Measurements from ENCODE around the gene MRAS. TPM values are rescaled to one million over a fixed set of nuclear protein-coding genes. Genes with fewer than 3 reads are reported as not detected.

The MRAS gene
- total RNA-seq, 2 experiments from 2014 or later: 0.16 to 0.54 TPM

GRCh38 chr3:138433892-138434275 is 85.5 kb downstream of the MRAS start:
- Mint-ChIP-seq H3K27ac (no peak overlapping the region), H3K4me1 (peaks cover 6% of the 10 kb centered on the region), H3K36me3 (no peaks in the 10 kb centered on the region), H3K27me3 (peaks cover 74% of the 10 kb centered on the region), H3K9me3 (no peaks in the 10 kb centered on the region), H3K4me3 (peak overlapping the region; percentile 67)
- no peak for DNase-seq

- no peak within 1 kb of the TSS for H3K27ac Mint-ChIP-seq
- peak within 1 kb of the TSS; percentile 67 for H3K4me3 Mint-ChIP-seq
Measured at GRCh38 chr3:138434276-138434874, 86.0 kb downstream of the MRAS start, which contains the start of gene ESYT3. Gene ESYT3 (plus strand): TSS chr3:138434616. CDS start chr3:138434799, 183 bp downstream.

GRCh38 chr3:138434875-138435772 is 86.7 kb downstream of the MRAS start:
- peak; percentile 10 for DNase-seq
- H3K4me3 Mint-ChIP-seq: peak overlapping the region; percentile 45
- H3K4me1 Mint-ChIP-seq: peaks cover 6% of the 10 kb centered on the region
- H3K27me3 Mint-ChIP-seq: peaks cover 69% of the 10 kb centered on the region
- H3K9me3 Mint-ChIP-seq: no peaks in the 10 kb centered on the region
- no peak overlapping the region for H3K27ac Mint-ChIP-seq
- no peaks in the 10 kb centered on the region for H3K36me3 Mint-ChIP-seq

More at GRCh38 chr3:138434276-138434874, 86.0 kb downstream of the MRAS start, which contains the start of gene ESYT3:
- H3K9me3 Mint-ChIP-seq: no peaks in the 10 kb centered on the region
- H3K36me3 Mint-ChIP-seq: no peaks in the 10 kb centered on the region
- peaks cover 74% of the 10 kb centered on the region for H3K27me3 Mint-ChIP-seq
- peaks cover 6% of the 10 kb centered on the region for H3K4me1 Mint-ChIP-seq
- DNase-seq: peak; percentile 78

- no peak for DNase-seq
- H3K4me3 Mint-ChIP-seq: peak overlapping the region; percentile 11
- no peaks in the 10 kb centered on the region for H3K36me3 Mint-ChIP-seq
- H3K4me1 Mint-ChIP-seq: peaks cover 6% of the 10 kb centered on the region
- no peaks in the 10 kb centered on the region for H3K9me3 Mint-ChIP-seq
- no peak overlapping the region for H3K27ac Mint-ChIP-seq
- peaks cover 67% of the 10 kb centered on the region for H3K27me3 Mint-ChIP-seq
Measured at GRCh38 chr3:138435840-138436239, 87.5 kb downstream of the MRAS start.

- H3K36me3 Mint-ChIP-seq: no peaks in the 10 kb centered on the region
- no peak overlapping the region for H3K4me3 Mint-ChIP-seq
- DNase-seq: no peak
- H3K9me3 Mint-ChIP-seq: no peaks in the 10 kb centered on the region
- H3K4me1 Mint-ChIP-seq: peaks cover 6% of the 10 kb centered on the region
- peaks cover 54% of the 10 kb centered on the region for H3K27me3 Mint-ChIP-seq
- H3K27ac Mint-ChIP-seq: no peak overlapping the region
Measured at GRCh38 chr3:138437281-138437680, 88.9 kb downstream of the MRAS start.

GRCh38 chr3:138438896-138439295 is 90.5 kb downstream of the MRAS start:
- no peak overlapping the region for H3K27ac Mint-ChIP-seq
- peaks cover 39% of the 10 kb centered on the region for H3K27me3 Mint-ChIP-seq

GRCh38 chr3:138439646-138440045 is 91.3 kb downstream of the MRAS start:
- H3K27me3 Mint-ChIP-seq: peaks cover 32% of the 10 kb centered on the region

More at GRCh38 chr3:138438896-138439295, 90.5 kb downstream of the MRAS start:
- Mint-ChIP-seq H3K4me3 (no peak overlapping the region), H3K4me1 (peaks cover 3% of the 10 kb centered on the region), H3K9me3 (no peaks in the 10 kb centered on the region), H3K36me3 (no peaks in the 10 kb centered on the region)
- no peak for DNase-seq

GRCh38 chr3:138440121-138440521 is 91.7 kb downstream of the MRAS start:
- no peak overlapping the region for H3K27ac Mint-ChIP-seq
- peaks cover 29% of the 10 kb centered on the region for H3K27me3 Mint-ChIP-seq
- no peak for DNase-seq
- H3K4me1 Mint-ChIP-seq: no peaks in the 10 kb centered on the region
- no peak overlapping the region for H3K4me3 Mint-ChIP-seq
- H3K36me3 Mint-ChIP-seq: no peaks in the 10 kb centered on the region
- no peaks in the 10 kb centered on the region for H3K9me3 Mint-ChIP-seq

More at GRCh38 chr3:138439646-138440045, 91.3 kb downstream of the MRAS start:
- Mint-ChIP-seq H3K4me3 (no peak overlapping the region), H3K27ac (no peak overlapping the region), H3K4me1 (no peaks in the 10 kb centered on the region), H3K36me3 (no peaks in the 10 kb centered on the region), H3K9me3 (no peaks in the 10 kb centered on the region)
- DNase-seq: no peak

GRCh38 chr3:138440596-138440995 is 92.2 kb downstream of the MRAS start:
- H3K27me3 Mint-ChIP-seq: peaks cover 25% of the 10 kb centered on the region
- H3K4me1 Mint-ChIP-seq: no peaks in the 10 kb centered on the region
- no peak overlapping the region for H3K4me3 Mint-ChIP-seq
- no peaks in the 10 kb centered on the region for H3K36me3 Mint-ChIP-seq
- no peak overlapping the region for H3K27ac Mint-ChIP-seq
- no peak for DNase-seq
- H3K9me3 Mint-ChIP-seq: no peaks in the 10 kb centered on the region

GRCh38 chr3:138441256-138441655 is 92.9 kb downstream of the MRAS start:
- no peak for DNase-seq
- Mint-ChIP-seq H3K9me3 (no peaks in the 10 kb centered on the region), H3K27me3 (peaks cover 18% of the 10 kb centered on the region), H3K36me3 (no peaks in the 10 kb centered on the region), H3K4me1 (no peaks in the 10 kb centered on the region), H3K4me3 (no peak overlapping the region), H3K27ac (no peak overlapping the region)

- no peaks in the 10 kb centered on the region for H3K36me3 Mint-ChIP-seq
- H3K27ac Mint-ChIP-seq: no peak overlapping the region
- DNase-seq: no peak
- no peaks in the 10 kb centered on the region for H3K4me1 Mint-ChIP-seq
- no peaks in the 10 kb centered on the region for H3K9me3 Mint-ChIP-seq
- H3K27me3 Mint-ChIP-seq: peaks cover 14% of the 10 kb centered on the region
- H3K4me3 Mint-ChIP-seq: no peak overlapping the region
Measured at GRCh38 chr3:138441742-138442141, 93.4 kb downstream of the MRAS start.

GRCh38 chr3:138442433-138442832 is 94.1 kb downstream of the MRAS start:
- Mint-ChIP-seq H3K4me3 (no peak overlapping the region), H3K9me3 (no peaks in the 10 kb centered on the region), H3K27ac (no peak overlapping the region), H3K4me1 (no peaks in the 10 kb centered on the region), H3K36me3 (no peaks in the 10 kb centered on the region), H3K27me3 (peaks cover 7% of the 10 kb centered on the region)
- DNase-seq: no peak

GRCh38 chr3:138443091-138443490 is 94.7 kb downstream of the MRAS start:
- H3K4me3 Mint-ChIP-seq: no peak overlapping the region
- DNase-seq: no peak
- no peaks in the 10 kb centered on the region for H3K4me1 Mint-ChIP-seq
- H3K27me3 Mint-ChIP-seq: peaks cover under 1% of the 10 kb centered on the region
- no peaks in the 10 kb centered on the region for H3K36me3 Mint-ChIP-seq
- no peak overlapping the region for H3K27ac Mint-ChIP-seq
- no peaks in the 10 kb centered on the region for H3K9me3 Mint-ChIP-seq

- H3K9me3 Mint-ChIP-seq: no peaks in the 10 kb centered on the region
- no peak overlapping the region for H3K27ac Mint-ChIP-seq
- no peaks in the 10 kb centered on the region for H3K4me1 Mint-ChIP-seq
- H3K4me3 Mint-ChIP-seq: no peak overlapping the region
- H3K27me3 Mint-ChIP-seq: no peaks in the 10 kb centered on the region
- no peak for DNase-seq
- H3K36me3 Mint-ChIP-seq: no peaks in the 10 kb centered on the region
Measured at GRCh38 chr3:138443521-138444503, 95.4 kb downstream of the MRAS start.
